Neutrophil (primary cell): ENCODE data around the gene NDUFS5.

Experiments
- H3K27ac ChIP-seq: fragments of 200-600 bp; sonication (generic); 2 replicates; pipeline ENCODE4 v1.5.1; 2016; ENCODE audit warnings: mild to moderate bottlenecking, moderate library complexity
- H3K27me3 ChIP-seq: fragments of 200-600 bp; sonication (generic); 2 replicates; pipeline ENCODE4 v1.6.0; 2016; ENCODE audit warnings: mild to moderate bottlenecking
- H3K36me3 ChIP-seq: fragments of 200-600 bp; sonication (generic); 2 replicates; pipeline ENCODE4 v1.5.1; 2017
- H3K4me1 ChIP-seq, 2 experiments: fragments of 200-600 bp in 1 of 2; sonication (generic) in 1 of 2; 1 replicate in 1 of 2; 2 replicates in 1 of 2; pipeline versions ENCODE4 v1.5.1 to v1.6.1; 2013 to 2016; ENCODE audit warnings: low read depth in 1 of 2, low read length in 1 of 2, mild to moderate bottlenecking in 1 of 2, moderate library complexity in 1 of 2; ENCODE audit not compliant: control insufficient read depth in 1 of 2, insufficient read depth in 1 of 2
- H3K4me3 ChIP-seq, 2 experiments: fragments of 200-600 bp in 1 of 2; sonication (generic) in 1 of 2; 1 replicate in 1 of 2; 2 replicates in 1 of 2; pipeline ENCODE4 v1.5.1; 2013 to 2016; ENCODE audit warnings: low read depth in 1 of 2, low read length in 1 of 2, mild to moderate bottlenecking in 1 of 2, moderate library complexity in 1 of 2
- H3K9me3 ChIP-seq: fragments of 200-600 bp; sonication (generic); 2 replicates; pipeline ENCODE4 v1.5.1; 2016
- TF ChIP-seq, protein P1 (sequence below): fragments of 200-600 bp; sonication (generic); IDR thresholded peaks from 2 replicates; pipeline ENCODE4 v1.5.1; 2016; ENCODE audit warnings: antibody characterized with exemption

Gene NDUFS5

DNA sequence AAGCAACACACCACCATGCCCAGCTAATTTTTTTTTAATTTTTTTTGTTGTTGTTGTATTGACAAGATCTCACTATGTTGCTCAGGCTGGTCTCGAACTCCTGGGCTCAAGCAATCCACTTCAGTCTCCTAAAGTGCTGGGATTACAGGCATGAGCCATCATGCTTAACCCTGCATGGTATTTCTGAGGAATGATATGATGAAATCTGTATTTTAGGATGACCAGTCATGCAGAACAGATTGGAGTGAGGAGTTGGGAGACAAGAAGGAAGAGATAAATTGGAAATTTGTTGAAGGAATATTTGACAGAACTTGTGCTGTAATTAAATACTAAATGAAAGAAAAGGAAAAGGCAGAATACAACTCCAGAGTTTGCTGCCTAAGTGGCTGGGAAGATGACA, 4.7 kb upstream of the NDUFS5 start:
- no peaks in the 10 kb centered on the region for H3K9me3 ChIP-seq
- H3K27me3 ChIP-seq: peaks cover 6% of the 10 kb centered on the region
- TF ChIP-seq, protein P1, sequence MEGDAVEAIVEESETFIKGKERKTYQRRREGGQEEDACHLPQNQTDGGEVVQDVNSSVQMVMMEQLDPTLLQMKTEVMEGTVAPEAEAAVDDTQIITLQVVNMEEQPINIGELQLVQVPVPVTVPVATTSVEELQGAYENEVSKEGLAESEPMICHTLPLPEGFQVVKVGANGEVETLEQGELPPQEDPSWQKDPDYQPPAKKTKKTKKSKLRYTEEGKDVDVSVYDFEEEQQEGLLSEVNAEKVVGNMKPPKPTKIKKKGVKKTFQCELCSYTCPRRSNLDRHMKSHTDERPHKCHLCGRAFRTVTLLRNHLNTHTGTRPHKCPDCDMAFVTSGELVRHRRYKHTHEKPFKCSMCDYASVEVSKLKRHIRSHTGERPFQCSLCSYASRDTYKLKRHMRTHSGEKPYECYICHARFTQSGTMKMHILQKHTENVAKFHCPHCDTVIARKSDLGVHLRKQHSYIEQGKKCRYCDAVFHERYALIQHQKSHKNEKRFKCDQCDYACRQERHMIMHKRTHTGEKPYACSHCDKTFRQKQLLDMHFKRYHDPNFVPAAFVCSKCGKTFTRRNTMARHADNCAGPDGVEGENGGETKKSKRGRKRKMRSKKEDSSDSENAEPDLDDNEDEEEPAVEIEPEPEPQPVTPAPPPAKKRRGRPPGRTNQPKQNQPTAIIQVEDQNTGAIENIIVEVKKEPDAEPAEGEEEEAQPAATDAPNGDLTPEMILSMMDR: no peak
- no peak overlapping the region for H3K4me3 ChIP-seq
- H3K4me1 ChIP-seq: peaks cover 5 to 8% of the 10 kb centered on the region in 2 experiments
- no peak overlapping the region for H3K27ac ChIP-seq
- H3K36me3 ChIP-seq: no peaks in the 10 kb centered on the region

DNA sequence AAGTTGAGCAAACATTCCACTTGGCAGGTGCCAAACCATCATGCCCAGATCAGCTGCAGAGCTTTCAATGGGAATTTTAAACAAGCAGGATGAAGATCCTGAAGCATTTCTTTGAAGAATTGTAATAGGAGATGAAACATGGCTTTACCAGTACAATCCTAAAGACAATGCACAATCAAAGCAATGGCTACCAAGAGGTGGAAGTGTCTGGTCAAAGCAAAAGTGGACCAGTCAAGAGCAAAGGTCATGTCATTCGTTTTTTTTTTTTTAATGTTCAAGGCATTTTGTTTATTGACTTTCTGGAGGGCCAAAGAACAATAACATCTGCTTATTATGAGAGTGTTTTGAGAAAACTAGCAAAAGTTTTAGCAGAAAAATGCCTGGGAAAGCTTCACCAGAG, 3.0 kb upstream of the NDUFS5 start:
- no peaks in the 10 kb centered on the region for H3K9me3 ChIP-seq
- H3K27me3 ChIP-seq: peaks cover 6% of the 10 kb centered on the region
- H3K4me3 ChIP-seq: no peak overlapping the region
- TF ChIP-seq, protein P1: no peak
- no peak overlapping the region for H3K27ac ChIP-seq
- no peaks in the 10 kb centered on the region for H3K36me3 ChIP-seq
- H3K4me1 ChIP-seq: peaks cover 12 to 13% of the 10 kb centered on the region in 2 experiments

DNA sequence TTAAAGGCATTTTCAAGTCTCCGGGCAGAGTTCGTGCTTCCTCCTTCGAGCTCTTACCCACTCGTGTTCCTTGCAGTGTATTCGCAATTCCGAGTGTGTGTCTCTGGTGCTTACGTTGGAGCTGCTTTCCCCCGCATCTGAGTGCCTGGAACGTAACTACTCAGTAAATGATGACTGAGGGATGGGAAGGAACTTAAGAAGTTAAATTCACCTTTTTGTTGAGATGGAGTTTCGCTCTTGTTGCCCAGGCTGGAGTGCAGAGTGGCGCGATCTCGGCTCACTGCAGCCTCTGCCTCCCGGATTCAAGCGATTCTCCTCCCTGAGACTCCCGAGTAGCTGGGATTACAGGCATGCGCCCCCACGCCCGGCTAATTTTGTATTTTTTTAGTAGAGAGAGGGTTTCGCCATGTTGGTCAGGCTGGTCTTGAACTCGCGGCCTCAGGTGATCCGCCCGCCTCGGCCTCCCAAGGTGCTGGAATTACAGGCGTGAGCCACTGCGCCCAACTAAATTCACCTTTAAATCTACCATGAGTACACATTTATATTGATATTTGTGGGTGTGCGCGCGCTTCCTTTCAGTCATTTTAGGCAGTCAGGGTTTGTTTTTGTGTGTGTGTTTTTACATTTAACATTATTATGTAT, 837 bp downstream of the NDUFS5 start:
- H3K4me3 ChIP-seq: peak overlapping the region; percentile 74 to 88
- no peaks in the 10 kb centered on the region for H3K27me3 ChIP-seq
- TF ChIP-seq, protein P1: no peak
- no peaks in the 10 kb centered on the region for H3K9me3 ChIP-seq
- peaks cover 12 to 13% of the 10 kb centered on the region in 2 experiments for H3K4me1 ChIP-seq
- peaks cover 26% of the 10 kb centered on the region for H3K36me3 ChIP-seq
- H3K27ac ChIP-seq: peak overlapping the region; percentile 81

DNA sequence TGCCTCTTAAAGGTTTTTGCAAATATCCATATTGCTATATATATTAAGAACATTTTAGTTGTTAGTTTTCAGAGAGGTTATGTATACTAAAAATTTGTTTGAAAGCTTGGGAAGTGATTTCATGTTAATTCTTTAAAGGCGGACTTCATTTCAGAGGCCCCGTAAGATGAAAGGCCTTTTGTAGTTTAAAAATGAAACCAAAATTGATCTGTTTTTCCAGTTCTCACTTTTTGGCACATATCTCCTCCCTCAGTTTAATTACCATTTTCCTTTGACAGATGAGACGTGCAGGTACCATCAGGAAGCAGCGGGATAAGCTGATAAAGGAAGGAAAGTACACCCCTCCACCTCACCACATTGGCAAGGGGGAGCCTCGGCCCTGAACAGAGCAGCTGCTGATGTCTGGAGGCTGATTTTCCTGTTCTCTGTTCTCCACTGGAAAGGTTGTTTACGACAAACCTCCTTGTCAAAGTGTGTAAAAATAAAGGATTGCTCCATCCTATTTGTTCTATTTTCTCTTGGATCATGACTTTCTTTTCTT, 8.0 kb downstream of the NDUFS5 start:
- H3K36me3 ChIP-seq: peaks cover 63% of the 10 kb centered on the region
- H3K4me3 ChIP-seq: no peak overlapping the region
- no peak overlapping the region for H3K27ac ChIP-seq
- H3K4me1 ChIP-seq: no peaks in the 10 kb centered on the region
- no peaks in the 10 kb centered on the region for H3K27me3 ChIP-seq
- no peaks in the 10 kb centered on the region for H3K9me3 ChIP-seq
- TF ChIP-seq, protein P1: no peak

DNA sequence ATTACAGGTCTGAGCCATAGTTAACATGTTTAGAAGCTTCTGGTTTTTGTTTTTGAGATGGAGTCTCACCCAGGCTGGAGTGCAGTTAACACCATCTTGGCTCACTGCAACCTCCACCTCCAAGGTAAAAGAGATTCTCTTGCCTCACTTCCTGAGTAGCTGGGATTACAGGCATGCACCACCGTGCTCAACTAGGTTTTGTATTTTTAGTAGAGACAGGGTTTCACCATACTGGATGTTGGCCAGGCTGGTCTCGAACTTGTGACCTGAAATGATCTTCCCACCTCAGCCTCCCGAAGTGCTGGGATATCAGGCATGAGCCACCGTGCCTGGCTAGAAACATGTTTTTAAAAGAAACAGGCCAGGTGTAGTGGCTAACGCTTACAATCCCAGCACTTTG, 10.5 kb downstream of the NDUFS5 start:
- H3K27me3 ChIP-seq: no peaks in the 10 kb centered on the region
- H3K27ac ChIP-seq: no peak overlapping the region
- TF ChIP-seq, protein P1: no peak
- H3K4me1 ChIP-seq: no peaks in the 10 kb centered on the region
- H3K4me3 ChIP-seq: no peak overlapping the region
- no peaks in the 10 kb centered on the region for H3K9me3 ChIP-seq
- peaks cover 48% of the 10 kb centered on the region for H3K36me3 ChIP-seq
